ENCODE measurements around the gene WASHC4.

DNA sequence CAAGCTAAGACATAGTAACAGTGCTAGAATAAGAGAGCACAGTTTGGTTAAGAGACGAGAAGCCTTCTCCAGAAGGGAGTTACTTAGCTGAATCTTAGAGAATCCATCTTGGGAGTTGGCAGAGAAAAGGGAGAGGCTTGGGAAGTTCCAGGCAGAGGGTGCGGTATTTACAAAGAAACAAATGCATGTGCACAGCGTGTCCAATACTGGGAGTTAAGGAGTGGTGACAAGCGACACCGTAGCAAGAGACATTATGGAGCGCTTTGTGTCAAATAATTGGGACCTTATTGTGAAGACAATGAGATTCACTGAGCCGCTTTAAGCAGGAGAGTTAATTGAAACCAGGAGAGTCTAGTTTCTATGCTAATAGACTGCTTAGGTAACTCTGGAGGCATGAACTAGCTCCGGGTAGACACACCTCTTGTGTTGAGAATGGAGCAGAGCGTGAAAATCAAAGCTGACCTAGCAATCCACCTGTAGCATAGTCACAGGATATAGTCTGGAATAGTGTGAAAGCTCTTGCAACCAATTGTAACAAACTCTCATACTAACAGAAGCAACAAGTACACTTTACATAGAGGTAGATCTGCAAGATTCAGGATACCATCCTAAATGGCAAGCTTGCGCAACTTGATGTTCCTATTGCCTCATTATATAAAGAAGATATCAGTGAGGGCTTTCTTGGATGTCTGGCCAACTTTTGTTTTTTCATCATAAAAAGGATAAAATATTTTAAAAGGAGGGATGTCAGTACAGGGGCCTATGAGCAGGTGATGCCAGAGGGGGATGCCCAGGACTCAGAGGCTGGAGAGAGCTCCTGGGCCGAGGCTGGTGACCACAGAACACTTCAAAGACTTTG, 28.6 kb upstream of the WASHC4 start:
- TF ChIP-seq, protein P1, sequence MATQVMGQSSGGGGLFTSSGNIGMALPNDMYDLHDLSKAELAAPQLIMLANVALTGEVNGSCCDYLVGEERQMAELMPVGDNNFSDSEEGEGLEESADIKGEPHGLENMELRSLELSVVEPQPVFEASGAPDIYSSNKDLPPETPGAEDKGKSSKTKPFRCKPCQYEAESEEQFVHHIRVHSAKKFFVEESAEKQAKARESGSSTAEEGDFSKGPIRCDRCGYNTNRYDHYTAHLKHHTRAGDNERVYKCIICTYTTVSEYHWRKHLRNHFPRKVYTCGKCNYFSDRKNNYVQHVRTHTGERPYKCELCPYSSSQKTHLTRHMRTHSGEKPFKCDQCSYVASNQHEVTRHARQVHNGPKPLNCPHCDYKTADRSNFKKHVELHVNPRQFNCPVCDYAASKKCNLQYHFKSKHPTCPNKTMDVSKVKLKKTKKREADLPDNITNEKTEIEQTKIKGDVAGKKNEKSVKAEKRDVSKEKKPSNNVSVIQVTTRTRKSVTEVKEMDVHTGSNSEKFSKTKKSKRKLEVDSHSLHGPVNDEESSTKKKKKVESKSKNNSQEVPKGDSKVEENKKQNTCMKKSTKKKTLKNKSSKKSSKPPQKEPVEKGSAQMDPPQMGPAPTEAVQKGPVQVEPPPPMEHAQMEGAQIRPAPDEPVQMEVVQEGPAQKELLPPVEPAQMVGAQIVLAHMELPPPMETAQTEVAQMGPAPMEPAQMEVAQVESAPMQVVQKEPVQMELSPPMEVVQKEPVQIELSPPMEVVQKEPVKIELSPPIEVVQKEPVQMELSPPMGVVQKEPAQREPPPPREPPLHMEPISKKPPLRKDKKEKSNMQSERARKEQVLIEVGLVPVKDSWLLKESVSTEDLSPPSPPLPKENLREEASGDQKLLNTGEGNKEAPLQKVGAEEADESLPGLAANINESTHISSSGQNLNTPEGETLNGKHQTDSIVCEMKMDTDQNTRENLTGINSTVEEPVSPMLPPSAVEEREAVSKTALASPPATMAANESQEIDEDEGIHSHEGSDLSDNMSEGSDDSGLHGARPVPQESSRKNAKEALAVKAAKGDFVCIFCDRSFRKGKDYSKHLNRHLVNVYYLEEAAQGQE (IDR thresholded peaks at IDR 0.05), result no peak
- TF ChIP-seq, protein P2, sequence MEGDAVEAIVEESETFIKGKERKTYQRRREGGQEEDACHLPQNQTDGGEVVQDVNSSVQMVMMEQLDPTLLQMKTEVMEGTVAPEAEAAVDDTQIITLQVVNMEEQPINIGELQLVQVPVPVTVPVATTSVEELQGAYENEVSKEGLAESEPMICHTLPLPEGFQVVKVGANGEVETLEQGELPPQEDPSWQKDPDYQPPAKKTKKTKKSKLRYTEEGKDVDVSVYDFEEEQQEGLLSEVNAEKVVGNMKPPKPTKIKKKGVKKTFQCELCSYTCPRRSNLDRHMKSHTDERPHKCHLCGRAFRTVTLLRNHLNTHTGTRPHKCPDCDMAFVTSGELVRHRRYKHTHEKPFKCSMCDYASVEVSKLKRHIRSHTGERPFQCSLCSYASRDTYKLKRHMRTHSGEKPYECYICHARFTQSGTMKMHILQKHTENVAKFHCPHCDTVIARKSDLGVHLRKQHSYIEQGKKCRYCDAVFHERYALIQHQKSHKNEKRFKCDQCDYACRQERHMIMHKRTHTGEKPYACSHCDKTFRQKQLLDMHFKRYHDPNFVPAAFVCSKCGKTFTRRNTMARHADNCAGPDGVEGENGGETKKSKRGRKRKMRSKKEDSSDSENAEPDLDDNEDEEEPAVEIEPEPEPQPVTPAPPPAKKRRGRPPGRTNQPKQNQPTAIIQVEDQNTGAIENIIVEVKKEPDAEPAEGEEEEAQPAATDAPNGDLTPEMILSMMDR (IDR thresholded peaks at IDR 0.05; ENCODE audit: low read depth, low read length, missing input control), result no peak
- TF ChIP-seq, protein P3, sequence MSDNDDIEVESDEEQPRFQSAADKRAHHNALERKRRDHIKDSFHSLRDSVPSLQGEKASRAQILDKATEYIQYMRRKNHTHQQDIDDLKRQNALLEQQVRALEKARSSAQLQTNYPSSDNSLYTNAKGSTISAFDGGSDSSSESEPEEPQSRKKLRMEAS (IDR thresholded peaks at IDR 0.05), result no peak
- TF ChIP-seq, protein P4, sequence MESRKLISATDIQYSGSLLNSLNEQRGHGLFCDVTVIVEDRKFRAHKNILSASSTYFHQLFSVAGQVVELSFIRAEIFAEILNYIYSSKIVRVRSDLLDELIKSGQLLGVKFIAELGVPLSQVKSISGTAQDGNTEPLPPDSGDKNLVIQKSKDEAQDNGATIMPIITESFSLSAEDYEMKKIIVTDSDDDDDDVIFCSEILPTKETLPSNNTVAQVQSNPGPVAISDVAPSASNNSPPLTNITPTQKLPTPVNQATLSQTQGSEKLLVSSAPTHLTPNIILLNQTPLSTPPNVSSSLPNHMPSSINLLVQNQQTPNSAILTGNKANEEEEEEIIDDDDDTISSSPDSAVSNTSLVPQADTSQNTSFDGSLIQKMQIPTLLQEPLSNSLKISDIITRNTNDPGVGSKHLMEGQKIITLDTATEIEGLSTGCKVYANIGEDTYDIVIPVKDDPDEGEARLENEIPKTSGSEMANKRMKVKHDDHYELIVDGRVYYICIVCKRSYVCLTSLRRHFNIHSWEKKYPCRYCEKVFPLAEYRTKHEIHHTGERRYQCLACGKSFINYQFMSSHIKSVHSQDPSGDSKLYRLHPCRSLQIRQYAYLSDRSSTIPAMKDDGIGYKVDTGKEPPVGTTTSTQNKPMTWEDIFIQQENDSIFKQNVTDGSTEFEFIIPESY (IDR thresholded peaks at IDR 0.05), result no peak
- no peak for TF ChIP-seq YY1 (IDR thresholded peaks at IDR 0.05)
